HG02642 (cell line): ENCODE results near the gene IDH2.

ENCODE experiments used
- ATAC-seq: cut with Tn5 transposase; IDR thresholded peaks from one replicate; pipeline ENCODE4 v1.9.1; 2021; ENCODE audit warnings: mild to moderate bottlenecking; ENCODE audit not compliant: unreplicated experiment, poor library complexity

Gene IDH2

GRCh38 chr15:90067953-90068606 is 34.2 kb downstream of the IDH2 start:
- ATAC-seq = no peak

- no peak for ATAC-seq
Measured at GRCh38 chr15:90067181-90067952, 34.9 kb downstream of the IDH2 start.

GRCh38 chr15:90065682-90066049 is 36.6 kb downstream of the IDH2 start:
- no peak for ATAC-seq

- ATAC-seq = no peak
Measured at GRCh38 chr15:90064911-90065681, 37.2 kb downstream of the IDH2 start.

GRCh38 chr15:90063770-90064247 is 38.5 kb downstream of the IDH2 start:
- ATAC-seq = no peak

GRCh38 chr15:90062973-90063769 is 39.1 kb downstream of the IDH2 start:
- ATAC-seq = no peak

- ATAC-seq = no peak
Measured at GRCh38 chr15:90062462-90062932, 39.8 kb downstream of the IDH2 start.

- no peak for ATAC-seq
Measured at GRCh38 chr15:90062023-90062442, 40.2 kb downstream of the IDH2 start.

GRCh38 chr15:90060797-90061196 is 41.5 kb downstream of the IDH2 start:
- no peak for ATAC-seq

GRCh38 chr15:90059208-90059985 is 42.9 kb downstream of the IDH2 start:
- peak; percentile 89 for ATAC-seq

- no peak for ATAC-seq
Measured at GRCh38 chr15:90058775-90059174, 43.5 kb downstream of the IDH2 start.

GRCh38 chr15:90058308-90058707 is 44.0 kb downstream of the IDH2 start:
- ATAC-seq = peak; percentile 37

GRCh38 chr15:90056529-90056928 is 45.7 kb downstream of the IDH2 start:
- no peak for ATAC-seq

- no peak for ATAC-seq
Measured at GRCh38 chr15:90055182-90055581, 47.1 kb downstream of the IDH2 start.

- ATAC-seq = no peak
Measured at GRCh38 chr15:90054618-90055097, 47.6 kb downstream of the IDH2 start.

- no peak for ATAC-seq
Measured at GRCh38 chr15:90053685-90054466, 48.4 kb downstream of the IDH2 start.

GRCh38 chr15:90051874-90052273 is 50.4 kb downstream of the IDH2 start:
- ATAC-seq = no peak
